Natural killer cell (primary cell): ENCODE results near the gene RBMX2. TPM values are rescaled to one million over a fixed set of nuclear protein-coding genes. Genes with fewer than 3 reads are reported as not detected.

Experiments
- ATAC-seq, 3 donors: fragments of 150-1000 bp in 2 of 3; fragments of 200-7000 bp in 1 of 3; cut with Tn5 transposase; 1 replicate in 1 of 3; 2 replicates in 2 of 3; pipeline ENCODE4 v1.10.0; 2021; ENCODE audit warnings: mild to moderate bottlenecking in 2 of 3, moderate library complexity in 2 of 3
- DNase-seq, 2 donors: peaks; one replicate each; pipeline versions ENCODE4 v3.0.0 to v3.0.0-alpha.2; 2013 to 2021; ENCODE audit warnings: mixed read lengths in 1 of 2
- H3K27ac ChIP-seq: one replicate; pipeline ENCODE4 v1.5.1; 2013; ENCODE audit warnings: mild to moderate bottlenecking, low read length
- H3K27me3 ChIP-seq: one replicate; pipeline ENCODE4 v1.6.1; 2013; ENCODE audit warnings: low read length; ENCODE audit not compliant: control insufficient read depth, insufficient read depth
- H3K36me3 ChIP-seq: one replicate; pipeline ENCODE4 v1.6.1; 2013; ENCODE audit warnings: low read length; ENCODE audit not compliant: control insufficient read depth, insufficient read depth
- H3K4me1 ChIP-seq: one replicate; pipeline ENCODE4 v1.6.1; 2013; ENCODE audit warnings: low read length; ENCODE audit not compliant: control insufficient read depth, insufficient read depth
- H3K4me3 ChIP-seq: one replicate; pipeline ENCODE4 v1.5.1; 2013; ENCODE audit warnings: low read length
- H3K9me3 ChIP-seq: one replicate; pipeline ENCODE4 v1.6.1; 2013; ENCODE audit warnings: low read length; ENCODE audit not compliant: control insufficient read depth, insufficient read depth
- H3K27ac Mint-ChIP-seq, 2 donors: one replicate each; pipeline ENCODE4 v1.8.0; 2022; ENCODE audit warnings: mild to moderate bottlenecking in 2 of 2, mixed read lengths in 2 of 2, moderate library complexity in 1 of 2
- H3K27me3 Mint-ChIP-seq, 2 donors: one replicate each; pipeline ENCODE4 v1.8.0; 2022; ENCODE audit warnings: low read depth in 2 of 2, mixed read lengths in 2 of 2
- H3K36me3 Mint-ChIP-seq: one replicate; pipeline ENCODE4 v1.8.0; 2022; ENCODE audit warnings: mixed read lengths
- H3K4me1 Mint-ChIP-seq, 2 donors: one replicate each; pipeline ENCODE4 v1.8.0; 2022; ENCODE audit warnings: mixed read lengths in 2 of 2
- H3K4me3 Mint-ChIP-seq: one replicate; pipeline ENCODE4 v1.8.0; 2022; ENCODE audit warnings: mild to moderate bottlenecking, moderate library complexity, mixed read lengths
- H3K9me3 Mint-ChIP-seq, 2 donors: one replicate each; pipeline ENCODE4 v1.8.0; 2022; ENCODE audit warnings: mixed read lengths in 2 of 2
- WGBS: methylation state at CpG from one replicate; pipeline ENCODE4 v1.1.7; 2013; ENCODE audit warnings: missing lambda C conversion rate; ENCODE audit not compliant: insufficient coverage; 5-methylcytosine and 5-hydroxymethylcytosine counted together
- intact Hi-C: fragments of 100-400 bp; cut with micrococcal nuclease; formaldehyde crosslinking; loops from one replicate; pipeline ENCODE4 v1.14.2; 2022
- total RNA-seq, 4 donors: library from RNA; stranded (reverse); fragments of 120-200 nt in 1 of 4; gene quantifications; one replicate each; pipeline versions ENCODE4 v1.2.3 to v1.2.4, GENCODE V29; 2013 to 2022
- TF ChIP-seq, protein P1 (sequence below): fragments of 200-600 bp; IDR thresholded peaks from one replicate; pipeline ENCODE4 v1.8.0; 2022; ENCODE audit warnings: antibody characterized with exemption

Gene RBMX2
- total RNA-seq, 3 donors from 2014 or later (not counting 1 experiment from before 2014, with no cell fraction given) = 19.1 to 26.3 (median 21.9) TPM

DNA sequence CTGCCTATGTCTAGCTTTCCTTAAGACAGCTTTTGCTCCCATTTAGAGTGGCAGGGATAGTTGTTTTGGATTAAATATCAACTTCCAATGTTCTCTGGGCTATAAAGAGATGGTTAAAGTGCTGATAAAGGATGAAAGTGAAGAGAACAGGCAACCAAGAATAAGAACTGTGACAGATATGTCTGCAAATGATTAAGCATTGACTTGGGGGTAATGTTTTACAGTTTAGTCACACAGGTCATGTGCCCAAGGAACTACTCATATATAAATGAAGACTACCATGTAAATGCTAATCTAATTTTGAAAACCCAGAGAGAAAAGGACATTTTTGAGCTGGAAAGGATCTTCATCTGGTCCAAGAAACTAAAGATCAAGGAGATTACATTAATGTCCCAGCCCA, 42.1 kb downstream of the RBMX2 start:
- DNase-seq (no peak), ATAC-seq (no peak)
- H3K4me3 ChIP-seq = no peak overlapping the region
- H3K9me3 Mint-ChIP-seq = peaks cover 0 to 5% of the 10 kb centered on the region in 2 donors
- intact Hi-C loops = no loop called here
- no peak overlapping the region for H3K27ac Mint-ChIP-seq
- TF ChIP-seq, protein P1, sequence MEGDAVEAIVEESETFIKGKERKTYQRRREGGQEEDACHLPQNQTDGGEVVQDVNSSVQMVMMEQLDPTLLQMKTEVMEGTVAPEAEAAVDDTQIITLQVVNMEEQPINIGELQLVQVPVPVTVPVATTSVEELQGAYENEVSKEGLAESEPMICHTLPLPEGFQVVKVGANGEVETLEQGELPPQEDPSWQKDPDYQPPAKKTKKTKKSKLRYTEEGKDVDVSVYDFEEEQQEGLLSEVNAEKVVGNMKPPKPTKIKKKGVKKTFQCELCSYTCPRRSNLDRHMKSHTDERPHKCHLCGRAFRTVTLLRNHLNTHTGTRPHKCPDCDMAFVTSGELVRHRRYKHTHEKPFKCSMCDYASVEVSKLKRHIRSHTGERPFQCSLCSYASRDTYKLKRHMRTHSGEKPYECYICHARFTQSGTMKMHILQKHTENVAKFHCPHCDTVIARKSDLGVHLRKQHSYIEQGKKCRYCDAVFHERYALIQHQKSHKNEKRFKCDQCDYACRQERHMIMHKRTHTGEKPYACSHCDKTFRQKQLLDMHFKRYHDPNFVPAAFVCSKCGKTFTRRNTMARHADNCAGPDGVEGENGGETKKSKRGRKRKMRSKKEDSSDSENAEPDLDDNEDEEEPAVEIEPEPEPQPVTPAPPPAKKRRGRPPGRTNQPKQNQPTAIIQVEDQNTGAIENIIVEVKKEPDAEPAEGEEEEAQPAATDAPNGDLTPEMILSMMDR = no peak
- no peak overlapping the region for H3K27ac ChIP-seq
- no peaks in the 10 kb centered on the region for H3K9me3 ChIP-seq
- H3K36me3 Mint-ChIP-seq = no peaks in the 10 kb centered on the region
- no peaks in the 10 kb centered on the region for H3K36me3 ChIP-seq
- no peaks in the 10 kb centered on the region for H3K4me1 ChIP-seq
- peaks cover 6 to 25% of the 10 kb centered on the region in 2 donors for H3K27me3 Mint-ChIP-seq
- H3K27me3 ChIP-seq = no peaks in the 10 kb centered on the region
- no peak overlapping the region for H3K4me3 Mint-ChIP-seq
- no peaks in the 10 kb centered on the region for H3K4me1 Mint-ChIP-seq

DNA sequence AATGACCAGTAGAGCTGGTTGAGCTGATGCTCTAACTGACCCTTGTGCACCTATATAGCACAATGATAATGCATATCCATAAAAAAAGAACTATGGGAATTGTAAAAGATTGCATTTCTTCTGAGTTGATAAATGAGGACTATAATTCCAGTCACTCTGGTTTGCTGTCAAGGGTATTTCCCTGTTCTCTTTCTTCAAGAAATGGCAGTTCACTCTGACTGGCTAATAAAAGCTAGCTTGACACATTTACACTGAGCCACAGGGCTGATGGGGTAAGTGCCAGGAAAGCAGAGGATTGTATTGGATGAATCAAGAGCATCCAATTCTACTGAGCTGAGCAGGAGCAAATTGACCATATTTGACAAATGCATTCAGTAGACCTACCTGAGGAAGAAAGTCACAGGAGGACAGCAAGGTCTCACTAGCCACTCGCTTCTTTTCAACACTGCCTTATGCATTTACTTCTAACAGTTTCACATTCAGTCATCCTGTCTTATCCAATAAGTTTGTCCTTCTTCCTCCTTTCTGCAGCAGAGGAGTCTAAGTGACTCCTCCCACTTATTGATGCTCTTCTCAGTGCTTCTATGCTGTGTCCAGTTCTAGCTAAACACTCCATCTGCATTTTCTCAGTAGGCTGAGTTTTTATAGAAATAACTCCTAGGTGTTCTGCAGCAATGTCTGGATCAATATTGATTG, 43.0 kb downstream of the RBMX2 start:
- H3K9me3 ChIP-seq = no peaks in the 10 kb centered on the region
- Mint-ChIP-seq H3K4me3 (no peak overlapping the region), H3K36me3 (no peaks in the 10 kb centered on the region), H3K9me3 (no peaks in the 10 kb centered on the region), H3K27me3 (peaks cover 3 to 16% of the 10 kb centered on the region in 2 donors), H3K4me1 (no peaks in the 10 kb centered on the region), H3K27ac (no peak overlapping the region)
- H3K4me3 ChIP-seq = no peak overlapping the region
- H3K36me3 ChIP-seq = no peaks in the 10 kb centered on the region
- WGBS = 63% methylated on average over 1 of the region's 1 CpG
- ATAC-seq (no peak), DNase-seq (no peak)
- TF ChIP-seq, protein P1 = no peak
- H3K27me3 ChIP-seq = no peaks in the 10 kb centered on the region
- no peaks in the 10 kb centered on the region for H3K4me1 ChIP-seq
- intact Hi-C loops = no loop called here
- H3K27ac ChIP-seq = no peak overlapping the region

DNA sequence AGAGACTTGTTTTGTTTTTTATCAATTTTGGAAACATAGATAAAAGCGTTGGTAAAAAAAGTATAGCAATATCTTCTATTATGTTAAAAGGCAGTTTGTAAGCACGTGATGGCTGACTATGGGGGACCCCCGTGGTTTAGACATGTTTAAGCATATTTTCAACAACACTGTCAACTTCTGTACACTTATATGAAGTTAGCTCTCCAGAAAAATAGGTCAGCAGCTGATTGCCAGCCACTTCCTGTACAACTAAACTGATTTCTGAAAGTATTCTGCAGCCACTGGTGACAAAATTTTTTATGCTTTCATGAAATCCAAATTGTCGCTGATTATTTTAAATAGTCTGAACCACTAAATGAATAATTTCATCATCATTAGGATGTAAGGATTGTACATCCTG, 45.2 kb downstream of the RBMX2 start:
- H3K4me3 Mint-ChIP-seq = no peak overlapping the region
- Histone ChIP-seq H3K27ac (no peak overlapping the region), H3K9me3 (no peaks in the 10 kb centered on the region), H3K27me3 (no peaks in the 10 kb centered on the region), H3K36me3 (no peaks in the 10 kb centered on the region), H3K4me1 (no peaks in the 10 kb centered on the region), H3K4me3 (no peak overlapping the region)
- no peaks in the 10 kb centered on the region for H3K4me1 Mint-ChIP-seq
- intact Hi-C loops = no loop called here
- no CpG with 5 or more reads among the region's 4 CpGs for whole genome bisulfite sequencing
- H3K27ac Mint-ChIP-seq = no peak overlapping the region
- DNase-seq = no peak
- H3K27me3 Mint-ChIP-seq = peaks cover 0 to 6% of the 10 kb centered on the region in 2 donors
- ATAC-seq = no peak
- H3K36me3 Mint-ChIP-seq = no peaks in the 10 kb centered on the region
- H3K9me3 Mint-ChIP-seq = no peaks in the 10 kb centered on the region
- TF ChIP-seq, protein P1 = no peak

Other genes with a start within 250 kb of the RBMX2 start
- 10 to 100 TPM; 16.2 to 21.1 (median 17.0) TPM for gene AIFM1, start 236.1 kb upstream of the RBMX2 start, total RNA-seq
- 1 to 10 TPM; 3.2 to 4.4 (median 4.4) TPM for gene RAB33A, start 230.0 kb upstream of the RBMX2 start, total RNA-seq
- 1 to 10 TPM; 5.5 to 6.0 (median 5.8) TPM for gene ZNF280C, start 133.1 kb upstream of the RBMX2 start, total RNA-seq
- 10 to 100 TPM; 17.6 to 20.5 (median 19.0) TPM for gene SLC25A14, start 62.1 kb upstream of the RBMX2 start, total RNA-seq
- not detected for gene GPR119, start 16.3 kb upstream of the RBMX2 start, total RNA-seq